ENCODE data around the gene ADPRM. TPM values are rescaled to one million over a fixed set of nuclear protein-coding genes. Genes with fewer than 3 reads are reported as not detected.
"Not testable (repeated sequence)": the region's sequence is repeated elsewhere in the genome, so short reads cannot be mapped to it uniquely, and the experiment has no call there.

The ADPRM gene
- total RNA-seq, 1 donor from 2014 or later = 9.7 TPM

GRCh38 chr17:10702574-10702973 is 5.2 kb downstream of the ADPRM start:
- peak; percentile 27 for DNase-seq

DNA sequence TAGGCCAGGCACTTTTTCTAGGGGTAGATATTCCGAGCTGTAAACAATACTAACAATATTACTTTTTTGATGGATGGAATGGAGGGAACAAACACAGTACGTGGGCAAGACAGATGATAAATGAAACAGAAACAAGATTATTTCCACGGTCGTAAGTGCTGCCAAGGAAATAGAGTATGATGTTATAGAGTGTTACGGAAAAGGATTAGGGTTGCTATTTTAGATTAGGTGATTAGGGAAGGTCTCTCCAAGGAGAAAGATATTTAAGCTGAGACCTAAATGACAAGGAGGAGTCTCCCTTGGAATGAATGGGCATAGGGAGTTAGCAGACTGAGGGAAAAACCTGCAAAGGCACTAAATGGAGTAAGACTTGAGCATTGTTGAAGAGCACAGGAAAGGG is 8.3 kb downstream of the ADPRM start:
- no peak for DNase-seq

- DNase-seq = no peak
Measured at GRCh38 chr17:10713318-10713717, 15.9 kb downstream of the ADPRM start.

GRCh38 chr17:10716218-10716617 is 18.8 kb downstream of the ADPRM start:
- no peak for DNase-seq

- no peak for DNase-seq
Measured at GRCh38 chr17:10718547-10718946, 21.2 kb downstream of the ADPRM start.

DNA sequence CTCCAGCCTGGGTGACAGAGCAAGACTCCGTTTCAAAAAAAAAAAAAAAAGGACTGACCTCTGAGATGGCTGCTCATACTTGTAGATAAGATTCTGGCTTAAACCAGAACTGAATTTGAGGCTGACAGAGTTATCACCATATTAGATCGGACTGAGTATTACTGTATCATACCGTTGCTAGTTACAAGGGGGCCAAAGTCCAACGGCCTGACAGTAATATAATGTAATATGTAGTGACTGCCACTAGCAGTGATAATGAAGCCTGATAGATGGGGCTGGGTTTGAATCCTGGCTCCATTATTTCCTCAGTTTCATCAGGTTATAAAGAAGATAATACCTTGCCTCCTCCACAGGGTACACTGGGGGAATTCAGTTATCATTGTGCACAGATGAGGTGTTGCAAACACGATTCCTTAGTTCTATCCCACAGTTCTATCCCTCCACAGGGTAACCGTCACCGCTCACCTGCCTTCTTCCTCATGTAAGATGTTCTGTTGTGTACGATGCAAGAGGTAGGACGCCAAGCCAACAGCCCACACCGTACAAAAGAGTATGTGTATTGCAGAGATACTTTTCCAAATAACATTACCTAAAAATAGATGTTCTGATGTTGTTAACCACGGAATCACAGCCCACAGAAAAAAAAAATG is 27.3 kb downstream of the ADPRM start:
- DNase-seq = no peak

- DNase-seq = no peak
Measured at GRCh38 chr17:10725262-10725661, 27.9 kb downstream of the ADPRM start.

DNA sequence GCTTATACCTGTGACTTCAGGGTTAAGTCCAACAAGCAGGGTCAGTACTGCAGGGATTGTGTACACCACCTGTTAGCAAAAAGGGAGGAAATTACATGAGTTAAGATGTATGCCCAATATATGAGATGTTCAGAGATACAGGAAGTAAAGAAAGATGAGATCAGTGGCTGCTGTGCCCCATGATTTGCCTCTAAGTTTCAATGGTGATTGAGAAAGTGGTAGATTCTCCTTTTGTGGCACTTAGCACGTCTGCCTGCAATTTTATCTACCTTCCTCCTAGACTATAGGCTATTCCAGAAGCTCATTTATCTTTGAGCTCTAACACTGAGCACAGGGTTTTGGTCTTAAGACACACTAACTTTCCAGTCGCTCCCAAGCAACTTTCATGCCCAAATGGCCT is 28.8 kb downstream of the ADPRM start:
- DNase-seq = no peak

GRCh38 chr17:10727192-10727591 is 29.8 kb downstream of the ADPRM start:
- no peak for DNase-seq

DNA sequence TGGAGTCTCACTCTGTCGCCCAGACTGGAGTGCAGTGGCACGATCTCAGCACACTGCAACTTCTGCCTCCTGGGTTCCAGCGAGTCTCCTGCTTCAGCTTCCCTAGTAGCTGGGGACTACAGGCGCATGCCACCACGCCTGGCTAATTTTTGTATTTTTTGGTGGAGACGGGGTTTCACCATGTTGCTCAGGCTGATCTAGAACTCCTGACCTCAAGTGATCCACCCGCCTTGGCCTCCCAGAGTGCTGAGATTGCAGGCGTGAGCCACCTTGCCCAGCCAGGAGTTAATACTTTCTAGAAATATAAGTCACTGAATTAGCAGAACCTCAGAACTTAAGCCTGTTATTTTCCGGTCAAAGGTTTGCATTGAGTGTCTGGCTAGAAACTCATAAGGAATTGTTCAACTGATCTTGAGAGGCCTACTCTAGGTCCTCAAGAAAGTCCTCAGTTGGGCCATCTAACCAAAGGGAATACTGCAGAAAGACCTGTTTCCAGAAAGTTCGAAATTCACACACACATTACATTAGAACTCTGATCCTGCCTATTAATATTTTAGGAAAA is 31.0 kb downstream of the ADPRM start:
- no peak for DNase-seq

- peak; percentile 86 for DNase-seq
Measured at GRCh38 chr17:10729334-10730193, 32.2 kb downstream of the ADPRM start, which contains the start of gene TMEM220. Gene TMEM220 (minus strand): TSS chr17:10730023. CDS start chr17:10729851, 172 bp downstream.

GRCh38 chr17:10730247-10730646 is 32.9 kb downstream of the ADPRM start:
- DNase-seq = not testable (repeated sequence)

GRCh38 chr17:10731408-10731879 is 34.0 kb downstream of the ADPRM start:
- DNase-seq = no peak

DNA sequence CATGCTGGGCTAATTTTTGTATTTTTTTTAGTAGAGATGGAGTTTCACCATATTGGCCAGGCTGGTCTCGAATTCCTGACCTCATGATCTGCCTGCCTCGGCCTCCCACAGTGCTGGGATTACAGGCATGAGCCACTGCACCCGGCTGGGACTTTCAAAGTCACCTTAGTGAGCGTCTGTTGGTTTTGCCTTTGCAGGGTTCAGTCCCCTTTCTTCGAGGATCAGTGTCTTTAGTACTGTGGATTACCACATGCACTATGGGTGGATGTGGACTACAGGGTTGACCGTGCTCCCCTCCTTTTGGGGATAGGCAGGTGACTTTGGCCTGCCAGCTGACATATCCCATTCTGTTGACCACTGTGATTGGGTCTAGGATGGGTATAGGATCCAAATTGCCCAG is 34.7 kb downstream of the ADPRM start:
- not testable (repeated sequence) for DNase-seq

DNA sequence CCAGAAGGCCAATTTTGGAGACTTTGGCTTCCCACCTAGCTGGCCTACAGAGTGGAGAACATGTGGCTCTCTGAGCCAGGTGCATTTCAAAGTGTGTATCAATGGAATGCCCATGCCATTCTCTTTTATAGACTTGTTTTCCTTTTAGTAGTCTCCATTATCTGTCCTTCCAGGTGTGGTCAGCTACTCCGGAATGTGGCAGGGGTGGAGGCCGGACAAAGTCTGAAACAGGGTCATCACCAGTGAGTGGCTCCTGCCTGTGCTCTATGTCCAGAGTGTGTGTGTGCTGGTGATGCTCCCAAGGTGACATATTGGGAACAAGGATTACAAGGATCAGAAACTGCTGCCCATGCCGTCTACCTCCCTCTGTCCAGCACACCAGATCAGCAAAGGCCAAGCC is 36.3 kb downstream of the ADPRM start:
- no peak for DNase-seq

DNA sequence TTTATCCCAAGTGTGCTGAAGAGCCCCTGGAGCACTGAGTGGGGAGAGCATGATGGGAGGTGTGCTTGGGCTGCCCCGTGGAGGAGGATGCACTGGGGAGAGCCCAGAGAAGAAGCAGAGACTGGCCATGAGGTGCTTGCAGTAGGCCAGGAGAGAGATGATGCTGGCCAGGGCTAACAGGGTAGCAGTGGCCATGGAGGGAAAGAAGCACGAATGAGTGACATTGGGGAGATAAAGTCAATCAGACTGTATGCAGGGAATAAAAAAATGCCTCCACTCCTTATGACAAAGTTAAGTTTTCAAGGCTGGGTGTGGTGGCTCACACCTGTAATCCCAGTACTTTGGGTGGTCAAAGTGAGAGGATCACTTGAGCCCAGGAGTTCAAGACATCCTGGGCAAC is 37.9 kb downstream of the ADPRM start:
- no peak for DNase-seq

DNA sequence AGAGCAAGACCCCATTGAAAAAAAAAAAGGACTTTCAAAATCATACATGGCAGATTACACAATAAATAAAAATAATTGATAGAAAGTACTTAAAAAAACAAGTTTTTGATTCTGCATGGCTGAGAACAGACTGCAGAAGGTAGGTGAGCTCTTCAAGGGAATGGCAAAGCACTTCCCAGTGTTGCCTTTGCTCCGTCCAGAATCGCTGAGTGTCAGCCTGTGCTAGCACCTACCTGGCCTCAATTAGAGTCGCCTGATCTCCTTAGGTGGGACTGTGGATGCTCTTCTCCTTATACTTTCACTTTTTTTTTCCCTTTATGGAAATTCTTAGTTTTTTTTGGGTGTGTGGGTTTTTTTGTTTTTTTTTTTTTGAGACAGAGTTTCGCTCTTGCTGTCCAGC is 38.4 kb downstream of the ADPRM start:
- no peak for DNase-seq

- peak; percentile 69 for DNase-seq
Measured at GRCh38 chr17:10737168-10737622, 39.8 kb downstream of the ADPRM start.

DNA sequence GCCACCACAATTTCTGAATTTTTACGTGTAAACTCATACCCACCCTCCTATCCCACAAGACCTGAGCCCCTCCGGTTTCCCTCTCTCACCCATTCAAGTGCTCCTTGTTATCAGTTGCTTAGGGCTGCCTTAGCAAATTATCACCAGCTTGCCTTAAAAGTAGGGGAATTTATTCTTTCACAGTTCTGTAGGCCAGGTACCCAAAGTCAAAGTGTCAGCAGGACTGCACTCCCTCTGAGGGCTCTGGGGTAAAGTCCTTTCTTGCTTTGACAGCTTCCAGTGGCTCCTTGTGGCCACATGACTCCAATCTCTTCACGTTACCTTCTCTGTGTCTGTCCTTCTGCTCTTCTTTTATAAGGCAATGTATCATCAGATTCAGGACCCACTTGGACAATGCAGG is 40.3 kb downstream of the ADPRM start:
- no peak for DNase-seq

DNA sequence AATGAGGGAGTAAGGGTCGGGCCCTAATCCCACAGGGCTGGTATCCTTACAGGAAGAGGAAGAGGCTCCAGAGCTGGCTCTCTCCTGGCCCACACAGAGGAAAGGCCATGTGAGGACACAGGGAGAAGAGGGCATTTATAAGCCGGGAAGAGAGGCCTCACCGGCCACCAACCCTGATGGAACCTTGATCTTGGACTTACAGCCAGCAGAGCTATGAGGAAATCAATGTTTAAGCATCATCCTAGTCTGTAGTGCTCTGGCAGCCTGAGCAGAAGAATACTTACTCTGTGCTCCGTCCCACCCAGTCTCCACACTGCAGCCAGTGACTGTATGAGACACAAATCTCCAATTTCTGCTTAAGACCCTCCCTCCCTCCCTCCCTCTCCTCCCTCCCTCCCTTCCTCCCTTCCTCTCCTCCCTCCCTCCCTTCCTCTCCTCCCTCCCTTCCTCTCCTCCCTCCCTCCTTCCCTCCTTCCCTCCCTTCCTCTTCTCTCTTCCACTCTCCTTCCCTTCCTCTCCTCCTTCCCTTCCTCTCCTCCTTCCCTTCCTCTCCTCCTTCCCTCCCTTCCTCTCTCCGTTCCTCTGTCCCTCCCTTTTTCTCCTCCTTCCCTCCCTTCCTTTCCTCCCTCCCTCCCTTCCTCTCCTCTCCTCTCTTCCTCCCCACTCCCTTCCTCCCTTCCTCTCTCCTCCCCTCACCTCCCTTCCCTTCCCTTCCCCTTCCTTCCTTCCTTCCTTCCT is 41.3 kb downstream of the ADPRM start:
- DNase-seq = no peak

DNA sequence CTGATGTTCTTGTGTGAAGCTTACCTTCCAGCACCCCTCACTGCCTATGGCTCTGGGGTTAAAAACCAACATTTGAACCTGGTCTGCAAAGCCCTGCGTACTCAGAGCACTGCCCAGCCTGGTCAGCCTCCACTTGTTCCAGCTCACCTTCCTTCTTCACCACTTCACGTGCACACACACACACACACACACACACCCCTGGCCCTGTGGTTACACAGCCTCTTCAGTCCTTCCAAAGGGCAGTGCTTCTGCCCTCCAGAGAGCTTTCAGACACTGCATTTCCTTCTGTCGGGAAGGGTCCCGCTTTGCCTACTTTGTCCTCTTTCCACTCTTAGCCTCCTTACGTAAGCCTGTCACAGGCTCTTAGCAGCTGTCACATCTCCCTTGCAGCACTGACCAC is 42.0 kb downstream of the ADPRM start:
- DNase-seq = no peak

DNA sequence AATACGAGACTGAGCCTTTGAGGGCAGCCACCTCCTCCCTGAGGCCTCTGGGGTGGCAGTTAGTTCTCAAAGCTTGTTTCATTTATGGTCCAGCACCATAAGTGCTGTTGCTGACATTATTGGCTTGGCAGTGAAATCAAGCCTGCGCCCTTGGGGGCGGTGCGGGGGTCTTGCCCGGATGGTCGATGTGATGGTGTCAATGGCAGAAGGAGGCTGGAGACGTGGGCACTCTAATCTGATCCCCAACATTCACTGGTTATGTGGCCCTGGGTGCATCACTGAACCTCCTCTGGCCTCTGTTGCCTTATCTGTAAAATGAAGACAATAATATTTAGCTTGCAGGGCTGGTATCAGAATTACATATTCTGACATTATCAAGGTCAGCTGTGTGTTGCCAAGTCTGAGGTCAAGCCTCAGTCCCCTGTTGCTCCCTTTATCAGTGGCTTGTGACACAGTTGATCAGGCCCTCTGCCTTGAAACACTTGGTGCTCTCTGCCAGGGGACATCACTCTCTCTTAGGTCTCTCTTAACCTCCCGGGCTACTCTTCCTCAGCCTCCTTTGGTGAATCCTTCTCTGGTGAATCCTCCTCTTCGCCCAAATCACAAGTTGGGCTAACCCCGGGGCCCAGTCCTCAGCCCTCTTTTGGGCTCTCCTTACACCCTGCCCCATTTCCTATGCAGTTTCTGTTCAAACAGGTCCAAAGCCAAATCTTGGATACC is 44.2 kb downstream of the ADPRM start:
- DNase-seq = no peak
